ENCODE data around the gene SCIN.
"Not testable (repeated sequence)": the region's sequence is repeated elsewhere in the genome, so short reads cannot be mapped to it uniquely, and the experiment has no call there.

Gene SCIN

DNA sequence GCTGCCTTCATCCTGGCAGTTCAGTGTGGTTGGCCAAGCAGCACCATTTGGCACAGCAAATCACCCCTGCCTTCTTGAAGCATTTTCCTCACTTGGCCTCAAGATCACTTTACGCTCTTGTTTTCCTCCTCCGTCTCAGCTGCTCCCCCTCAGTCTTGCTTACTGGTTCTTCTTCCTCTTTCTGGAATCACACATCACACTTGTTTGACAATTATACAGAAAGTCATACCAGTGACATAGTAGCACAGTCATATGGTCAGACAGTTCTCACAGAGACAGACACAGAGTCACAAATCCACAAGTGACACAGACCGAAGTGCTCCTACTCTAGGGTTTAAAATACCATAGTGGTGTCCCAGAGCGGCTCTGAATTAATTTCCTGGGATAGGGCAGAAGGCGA is 73.1 kb downstream of the SCIN start:
- no peak for ATAC-seq (ENCODE audit: insufficient read depth, low read depth)

DNA sequence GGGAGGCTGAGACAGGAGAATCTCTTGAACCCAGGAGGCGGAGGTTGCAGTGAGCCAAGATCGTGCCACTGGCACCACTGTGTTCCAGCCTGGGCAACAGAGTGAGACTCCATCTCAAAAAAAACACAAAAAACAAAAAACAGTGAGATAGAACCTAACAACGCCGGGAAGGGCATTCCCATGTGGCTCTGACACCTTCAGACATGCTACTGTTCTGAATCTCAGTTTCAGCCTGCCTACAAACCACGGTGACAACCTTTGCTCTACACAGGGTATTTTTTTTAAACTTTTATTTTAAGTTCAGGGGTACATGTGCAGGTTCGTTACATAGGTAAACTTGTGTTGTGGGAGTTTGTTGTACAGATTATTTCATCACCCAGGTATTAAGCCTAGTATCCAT is 74.7 kb downstream of the SCIN start:
- not testable (repeated sequence) for H3K9ac ChIP-seq (ENCODE audit: low read depth, low read length); ATAC-seq (ENCODE audit: insufficient read depth, low read depth); H3K4me2 ChIP-seq (ENCODE audit: insufficient read depth, low read length); H3K4me3 ChIP-seq (ENCODE audit: low read depth in 1 of 2, low read length in 2 of 2); H3K27ac ChIP-seq (ENCODE audit: low read length); H3K9me3 ChIP-seq (ENCODE audit: insufficient read depth, low read length, severe bottlenecking); H3K27me3 ChIP-seq (ENCODE audit: insufficient read depth, low read length, poor library complexity); H2AFZ ChIP-seq (ENCODE audit: low read depth, low read length); DNase-seq; H3K36me3 ChIP-seq (ENCODE audit: insufficient read depth, low read length); H3K4me1 ChIP-seq (ENCODE audit: insufficient read depth, low read length); H3K79me2 ChIP-seq (ENCODE audit: insufficient read depth, low read length); H4K20me1 ChIP-seq (ENCODE audit: insufficient read depth, low read length)

More for the DNA sequence above, 73.1 kb downstream of the SCIN start:
- no peak for DNase-seq
- Histone ChIP-seq H3K79me2 (ENCODE audit: insufficient read depth, low read length) (no peaks in the 10 kb centered on the region), H3K27ac (ENCODE audit: low read length) (no peak overlapping the region), H3K27me3 (ENCODE audit: insufficient read depth, low read length, poor library complexity) (no peaks in the 10 kb centered on the region), H3K9me3 (ENCODE audit: insufficient read depth, low read length, severe bottlenecking) (no peaks in the 10 kb centered on the region), H3K4me3 (ENCODE audit: low read depth in 1 of 2, low read length in 2 of 2) (no peak overlapping the region), H3K4me1 (ENCODE audit: insufficient read depth, low read length) (no peaks in the 10 kb centered on the region), H3K36me3 (ENCODE audit: insufficient read depth, low read length) (no peaks in the 10 kb centered on the region), H4K20me1 (ENCODE audit: insufficient read depth, low read length) (no peaks in the 10 kb centered on the region), H3K4me2 (ENCODE audit: insufficient read depth, low read length) (no peak overlapping the region), H3K9ac (ENCODE audit: low read depth, low read length) (no peak overlapping the region), H2AFZ (ENCODE audit: low read depth, low read length) (no peak overlapping the region)
- TF ChIP-seq, protein P1, sequence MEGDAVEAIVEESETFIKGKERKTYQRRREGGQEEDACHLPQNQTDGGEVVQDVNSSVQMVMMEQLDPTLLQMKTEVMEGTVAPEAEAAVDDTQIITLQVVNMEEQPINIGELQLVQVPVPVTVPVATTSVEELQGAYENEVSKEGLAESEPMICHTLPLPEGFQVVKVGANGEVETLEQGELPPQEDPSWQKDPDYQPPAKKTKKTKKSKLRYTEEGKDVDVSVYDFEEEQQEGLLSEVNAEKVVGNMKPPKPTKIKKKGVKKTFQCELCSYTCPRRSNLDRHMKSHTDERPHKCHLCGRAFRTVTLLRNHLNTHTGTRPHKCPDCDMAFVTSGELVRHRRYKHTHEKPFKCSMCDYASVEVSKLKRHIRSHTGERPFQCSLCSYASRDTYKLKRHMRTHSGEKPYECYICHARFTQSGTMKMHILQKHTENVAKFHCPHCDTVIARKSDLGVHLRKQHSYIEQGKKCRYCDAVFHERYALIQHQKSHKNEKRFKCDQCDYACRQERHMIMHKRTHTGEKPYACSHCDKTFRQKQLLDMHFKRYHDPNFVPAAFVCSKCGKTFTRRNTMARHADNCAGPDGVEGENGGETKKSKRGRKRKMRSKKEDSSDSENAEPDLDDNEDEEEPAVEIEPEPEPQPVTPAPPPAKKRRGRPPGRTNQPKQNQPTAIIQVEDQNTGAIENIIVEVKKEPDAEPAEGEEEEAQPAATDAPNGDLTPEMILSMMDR (IDR thresholded peaks at IDR 0.05; ENCODE audit: borderline replicate concordance, extremely low read depth, low read length, poor library complexity, severe bottlenecking), result no peak
- TF ChIP-seq EZH2 (IDR thresholded peaks at IDR 0.05; ENCODE audit: borderline replicate concordance, low read depth, low read length, severe bottlenecking), result no peak

DNA sequence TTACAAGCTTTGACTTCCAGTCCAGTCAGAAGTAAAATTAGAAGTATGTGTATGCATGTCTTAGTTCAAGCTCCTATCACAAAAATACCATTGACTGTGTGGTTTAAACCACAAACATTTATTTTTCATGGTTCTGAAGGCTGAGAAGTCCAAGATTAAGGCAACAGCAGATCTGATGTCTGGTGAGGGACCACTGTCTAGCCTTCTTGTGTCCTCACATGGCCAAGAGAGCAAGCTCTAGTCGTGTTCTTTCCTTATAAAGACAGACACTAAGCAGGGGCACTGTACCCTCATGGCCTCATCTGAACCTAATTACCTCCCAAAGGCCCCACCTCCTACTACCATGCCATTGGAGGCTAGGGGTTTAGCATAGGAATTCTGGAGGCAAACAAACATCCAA is 75.6 kb downstream of the SCIN start:
- Histone ChIP-seq H3K36me3 (ENCODE audit: insufficient read depth, low read length) (no peaks in the 10 kb centered on the region), H4K20me1 (ENCODE audit: insufficient read depth, low read length) (no peaks in the 10 kb centered on the region), H3K4me3 (ENCODE audit: low read depth in 1 of 2, low read length in 2 of 2) (no peak overlapping the region), H3K4me1 (ENCODE audit: insufficient read depth, low read length) (no peaks in the 10 kb centered on the region), H3K9ac (ENCODE audit: low read depth, low read length) (no peak overlapping the region), H3K27ac (ENCODE audit: low read length) (no peak overlapping the region), H2AFZ (ENCODE audit: low read depth, low read length) (no peak overlapping the region), H3K79me2 (ENCODE audit: insufficient read depth, low read length) (no peaks in the 10 kb centered on the region), H3K27me3 (ENCODE audit: insufficient read depth, low read length, poor library complexity) (no peaks in the 10 kb centered on the region), H3K9me3 (ENCODE audit: insufficient read depth, low read length, severe bottlenecking) (no peaks in the 10 kb centered on the region), H3K4me2 (ENCODE audit: insufficient read depth, low read length) (no peak overlapping the region)
- TF ChIP-seq, protein P1 (IDR thresholded peaks at IDR 0.05; ENCODE audit: borderline replicate concordance, extremely low read depth, low read length, poor library complexity, severe bottlenecking), result no peak
- TF ChIP-seq EZH2 (IDR thresholded peaks at IDR 0.05; ENCODE audit: borderline replicate concordance, low read depth, low read length, severe bottlenecking), result no peak
- no peak for DNase-seq
- no peak for ATAC-seq (ENCODE audit: insufficient read depth, low read depth)

DNA sequence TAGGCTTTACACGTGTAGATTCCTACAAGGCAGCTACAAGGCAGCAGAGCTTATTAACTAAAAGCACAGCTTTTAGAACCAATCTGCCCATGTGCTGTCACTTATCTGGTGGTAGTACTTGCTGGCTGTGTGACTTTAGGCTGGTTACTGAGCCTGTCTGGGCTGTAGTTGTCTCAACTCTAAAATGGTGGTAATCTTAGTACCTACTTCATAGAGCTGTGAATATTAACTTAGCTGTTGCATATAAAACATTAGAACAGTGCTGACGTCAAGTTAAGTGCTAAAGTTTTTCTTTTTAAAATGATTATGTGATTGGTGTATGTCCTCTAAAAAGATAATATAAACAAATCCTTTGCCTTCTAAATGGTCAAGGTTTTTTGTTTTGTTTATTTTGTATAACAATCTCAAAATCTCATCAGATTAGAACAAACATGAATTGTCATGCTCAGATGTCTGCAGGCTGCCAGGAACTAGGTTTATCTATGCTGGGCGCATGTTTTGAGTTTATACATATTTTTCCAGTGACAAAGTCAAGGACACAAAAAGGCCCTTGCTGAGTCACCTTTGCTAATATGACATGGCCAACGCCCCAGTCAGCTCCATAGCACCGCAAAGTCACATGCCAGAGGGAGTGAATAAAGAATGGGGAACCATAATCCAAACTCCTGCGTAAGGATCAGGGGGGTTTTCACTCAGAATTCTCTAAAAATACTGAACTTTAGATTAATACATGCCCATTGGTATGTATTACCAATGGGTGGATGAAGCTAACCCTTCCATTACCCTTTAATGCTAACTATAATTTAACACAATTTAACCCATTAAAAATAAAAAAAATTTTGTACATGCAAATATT is 77.1 kb downstream of the SCIN start:
- Histone ChIP-seq H2AFZ (ENCODE audit: low read depth, low read length) (no peak overlapping the region), H3K79me2 (ENCODE audit: insufficient read depth, low read length) (no peaks in the 10 kb centered on the region), H4K20me1 (ENCODE audit: insufficient read depth, low read length) (no peaks in the 10 kb centered on the region), H3K4me2 (ENCODE audit: insufficient read depth, low read length) (no peak overlapping the region), H3K4me3 (ENCODE audit: low read depth in 1 of 2, low read length in 2 of 2) (no peak overlapping the region), H3K9ac (ENCODE audit: low read depth, low read length) (no peak overlapping the region), H3K27me3 (ENCODE audit: insufficient read depth, low read length, poor library complexity) (no peaks in the 10 kb centered on the region), H3K36me3 (ENCODE audit: insufficient read depth, low read length) (no peaks in the 10 kb centered on the region), H3K4me1 (ENCODE audit: insufficient read depth, low read length) (no peaks in the 10 kb centered on the region), H3K9me3 (ENCODE audit: insufficient read depth, low read length, severe bottlenecking) (no peaks in the 10 kb centered on the region), H3K27ac (ENCODE audit: low read length) (no peak overlapping the region)
- TF ChIP-seq, protein P1 (IDR thresholded peaks at IDR 0.05; ENCODE audit: borderline replicate concordance, extremely low read depth, low read length, poor library complexity, severe bottlenecking), result no peak
- TF ChIP-seq EZH2 (IDR thresholded peaks at IDR 0.05; ENCODE audit: borderline replicate concordance, low read depth, low read length, severe bottlenecking), result no peak
- DNase-seq (no peak), ATAC-seq (ENCODE audit: insufficient read depth, low read depth) (no peak)

All from DND-41 (cell line).